H1 (cell line): Measurements from ENCODE around the gene CAMK2D. TPM values are rescaled to one million over a fixed set of nuclear protein-coding genes. Genes with fewer than 3 reads are reported as not detected.

Experiments used
- CTCF ChIA-PET: fragments of 300-600 bp; sonication (Branson Sonifier 250); formaldehyde crosslinking; loops from one replicate; lab custom pipeline; 2021; ENCODE audit not compliant: partially characterized antibody; lab: Charles Lee
- POLR2A ChIA-PET: fragments of 300-600 bp; sonication (Branson Sonifier 250); formaldehyde crosslinking; loops from one replicate; lab custom pipeline; 2021; ENCODE audit warnings: inconsistent platforms; ENCODE audit not compliant: partially characterized antibody; lab: Charles Lee
- DNase-seq, 2 experiments: peaks; one replicate each; pipeline versions ENCODE4 v3.0.0 to v3.0.0-alpha.2; 2010 to 2022; ENCODE audit warnings: low spot score in 2 of 2, low read depth in 1 of 2, mixed read lengths in 1 of 2
- FAIRE-seq: peaks from 2 replicates; lab custom pipeline; 2011; peaks lifted over from hg19 to GRCh38; lab: Jason Lieb, UNC
- H2AFZ ChIP-seq: 2 replicates; pipeline ENCODE4 v1.8.1; 2012; ENCODE audit warnings: low read length, inconsistent platforms
- H2AK5ac ChIP-seq: 2 replicates; pipeline ENCODE4 v1.6.1; 2013; ENCODE audit warnings: low read depth, low read length
- H2BK120ac ChIP-seq: replicated peaks from 2 replicates; pipeline ENCODE3; 2013; ENCODE audit warnings: low read depth, low read length, inconsistent platforms
- H2BK12ac ChIP-seq: 2 replicates; pipeline ENCODE4 v1.6.1; 2013; ENCODE audit warnings: low read depth, low read length
- H2BK15ac ChIP-seq: 2 replicates; pipeline ENCODE4 v1.6.1; 2013; ENCODE audit warnings: low read length
- H2BK20ac ChIP-seq: 2 replicates; pipeline ENCODE4 v1.6.1; 2013; ENCODE audit warnings: low read length
- H2BK5ac ChIP-seq: 2 replicates; pipeline ENCODE4 v1.6.1; 2013; ENCODE audit warnings: low read depth, low read length
- H3K14ac ChIP-seq: 2 replicates; pipeline ENCODE4 v1.6.1; 2013; ENCODE audit warnings: inconsistent platforms; ENCODE audit not compliant: insufficient read length
- H3K18ac ChIP-seq: 2 replicates; pipeline ENCODE4 v1.6.1; 2013; ENCODE audit warnings: low read length; ENCODE audit errors: extremely low read depth
- H3K23ac ChIP-seq: 2 replicates; pipeline ENCODE4 v1.6.1; 2013; ENCODE audit warnings: inconsistent platforms; ENCODE audit not compliant: insufficient read length
- H3K23me2 ChIP-seq: 2 replicates; pipeline ENCODE4 v1.6.1; 2013; ENCODE audit warnings: low read depth, low read length
- H3K27ac ChIP-seq: 2 replicates; pipeline ENCODE4 v1.6.1; 2011; ENCODE audit warnings: low read depth, low read length, inconsistent platforms
- H3K27me3 ChIP-seq, 4 experiments: replicated peaks in 1 of 4; 1 replicate in 1 of 4; 2 replicates in 3 of 4; pipeline versions ENCODE4 v1.6.1 to v1.8.1; 2011 to 2013; ENCODE audit warnings: low read length in 3 of 4, mild to moderate bottlenecking in 3 of 4, inconsistent platforms in 2 of 4, mixed read lengths in 2 of 4, moderate library complexity in 1 of 4; ENCODE audit not compliant: control insufficient read depth in 3 of 4, insufficient read depth in 3 of 4; ENCODE audit errors: extremely low read depth in 1 of 4
- H3K36me3 ChIP-seq, 4 experiments: 2 replicates each; pipeline versions ENCODE4 v1.6.1 to v1.8.1; 2011 to 2013; ENCODE audit warnings: mild to moderate bottlenecking in 4 of 4, low read length in 3 of 4, moderate library complexity in 2 of 4, control low read depth in 1 of 4, inconsistent platforms in 1 of 4; ENCODE audit not compliant: insufficient read depth in 4 of 4, control insufficient read depth in 2 of 4
- H3K4ac ChIP-seq: replicated peaks from 2 replicates; pipeline ENCODE3; 2013; ENCODE audit warnings: low read length, low read depth, mixed read lengths, inconsistent platforms; ENCODE audit not compliant: insufficient read length
- H3K4me1 ChIP-seq, 4 experiments: replicated peaks in 1 of 4; 1 replicate in 1 of 4; 2 replicates in 3 of 4; pipeline versions ENCODE4 v1.6.1 to v1.8.1; 2011 to 2013; ENCODE audit warnings: low read length in 3 of 4, inconsistent platforms in 2 of 4, mixed read lengths in 1 of 4; ENCODE audit not compliant: insufficient read depth in 4 of 4, control insufficient read depth in 3 of 4
- H3K4me2 ChIP-seq, 2 experiments: 2 replicates each; pipeline versions ENCODE4 v1.6.1 to v1.8.1; 2011 to 2013; ENCODE audit warnings: low read depth in 2 of 2, low read length in 2 of 2, control low read depth in 1 of 2, inconsistent platforms in 1 of 2, mild to moderate bottlenecking in 1 of 2; ENCODE audit not compliant: insufficient read depth in 1 of 2
- H3K4me3 ChIP-seq, 4 experiments: fragments of 200-600, 300-600 bp in 1 of 4; sonication (generic), shearing (Covaris generic), sonication (Bioruptor Twin) in 1 of 4; 2 replicates each; pipeline versions ENCODE4 v1.5.1 to v1.8.1; 2011 to 2016; ENCODE audit warnings: low read length in 4 of 4, low read depth in 3 of 4, control low read depth in 2 of 4, inconsistent platforms in 2 of 4, mild to moderate bottlenecking in 2 of 4, mixed read lengths in 1 of 4, moderate library complexity in 1 of 4; ENCODE audit not compliant: insufficient read depth in 2 of 4; ENCODE audit errors: extremely low read depth in 1 of 4
- H3K56ac ChIP-seq: replicated peaks from 2 replicates; pipeline ENCODE3; 2013; ENCODE audit warnings: low read depth, mild to moderate bottlenecking, mixed read lengths, low read length, inconsistent platforms; ENCODE audit not compliant: insufficient read length
- H3K79me1 ChIP-seq: 2 replicates; pipeline ENCODE4 v1.6.1; 2013; ENCODE audit warnings: low read depth, low read length, control low read depth
- H3K79me2 ChIP-seq, 2 experiments: 2 replicates each; pipeline versions ENCODE4 v1.6.1 to v1.8.1; 2012 to 2013; ENCODE audit warnings: low read length in 2 of 2, mild to moderate bottlenecking in 2 of 2, inconsistent platforms in 1 of 2; ENCODE audit not compliant: insufficient read depth in 2 of 2, control insufficient read depth in 1 of 2
- H3K9ac ChIP-seq, 4 experiments: replicated peaks in 1 of 4; 1 replicate in 1 of 4; 2 replicates in 3 of 4; pipeline versions ENCODE4 v1.6.1 to v1.8.1; 2011 to 2013; ENCODE audit warnings: low read depth in 3 of 4, low read length in 3 of 4, control low read depth in 2 of 4, mild to moderate bottlenecking in 2 of 4, moderate library complexity in 2 of 4, inconsistent platforms in 1 of 4; ENCODE audit errors: extremely low read depth in 1 of 4
- H3K9me3 ChIP-seq, 2 experiments: 2 replicates each; pipeline versions ENCODE4 v1.6.1 to v1.8.1; 2012 to 2013; ENCODE audit warnings: mild to moderate bottlenecking in 2 of 2, moderate library complexity in 2 of 2, control low read depth in 1 of 2, inconsistent platforms in 1 of 2, low read depth in 1 of 2, low read length in 1 of 2, mixed read lengths in 1 of 2; ENCODE audit not compliant: insufficient read depth in 2 of 2
- H4K20me1 ChIP-seq, 2 experiments: replicated peaks in 1 of 2; 2 replicates each; pipeline versions ENCODE3 to v1.8.1; 2011 to 2013; ENCODE audit warnings: inconsistent platforms in 2 of 2, low read length in 2 of 2, mild to moderate bottlenecking in 1 of 2; ENCODE audit not compliant: insufficient read depth in 2 of 2, control insufficient read depth in 1 of 2
- H4K5ac ChIP-seq: 2 replicates; pipeline ENCODE4 v1.6.1; 2013; ENCODE audit warnings: low read length, low read depth, mixed read lengths, inconsistent platforms; ENCODE audit not compliant: insufficient read length
- H4K8ac ChIP-seq: 2 replicates; pipeline ENCODE4 v1.8.0; 2013; ENCODE audit warnings: mild to moderate bottlenecking, moderate library complexity, low read length, inconsistent platforms; ENCODE audit not compliant: insufficient read depth; ENCODE audit errors: extremely low read depth
- H4K91ac ChIP-seq: replicated peaks from 2 replicates; pipeline ENCODE3; 2013; ENCODE audit warnings: low read length, mixed read lengths, inconsistent platforms; ENCODE audit not compliant: insufficient read length
- CBX5 ChIP-seq: fragments of 300-800, 300-1000 bp; sonication (generic); IDR thresholded peaks from 2 replicates; pipeline ENCODE4 v1.7.1; 2016; ENCODE audit warnings: antibody characterized with exemption, low read length, low read depth
- CTBP2 ChIP-seq: IDR thresholded peaks from 2 replicates; pipeline ENCODE4 v1.7.0; 2011; ENCODE audit warnings: borderline replicate concordance, mild to moderate bottlenecking, moderate library complexity, mixed read lengths, low read length; ENCODE audit not compliant: insufficient read depth, insufficient read length
- EGR1 ChIP-seq: IDR thresholded peaks from 2 replicates; pipeline ENCODE4 v1.6.1; 2011; ENCODE audit warnings: low read depth, low read length, borderline replicate concordance
- EZH2 ChIP-seq: fragments of 200-600 bp; sonication (generic); IDR thresholded peaks from 2 replicates; pipeline ENCODE4 v1.7.1; 2012; ENCODE audit warnings: low read depth, mild to moderate bottlenecking, moderate library complexity, low read length, inconsistent platforms; ENCODE audit not compliant: severe bottlenecking
- HDAC2 ChIP-seq, 2 experiments: fragments of 300-600 bp in 1 of 2; sonication (generic) in 1 of 2; IDR thresholded peaks; 2 replicates each; pipeline ENCODE4 v1.6.1; 2011 to 2012; ENCODE audit warnings: low read depth in 2 of 2, low read length in 2 of 2, mild to moderate bottlenecking in 2 of 2, moderate library complexity in 2 of 2, borderline replicate concordance in 1 of 2, inconsistent platforms in 1 of 2
- KDM1A ChIP-seq: fragments of 200-600, 300-600 bp; sonication (generic); IDR thresholded peaks from 2 replicates; pipeline ENCODE4 v1.7.1; 2016; ENCODE audit warnings: mild to moderate bottlenecking, low read length, borderline replicate concordance
- POLR2A ChIP-seq, 2 experiments: IDR thresholded peaks; 1 replicate in 1 of 2; 2 replicates in 1 of 2; pipeline ENCODE4 v1.6.1; 2011; ENCODE audit warnings: low read depth in 2 of 2, low read length in 2 of 2, mild to moderate bottlenecking in 2 of 2; ENCODE audit errors: control extremely low read depth in 1 of 2
- POLR2AphosphoS5 ChIP-seq: IDR thresholded peaks from 2 replicates; pipeline ENCODE4 v1.6.1; 2011; ENCODE audit warnings: low read depth, low read length
- POU5F1 ChIP-seq: IDR thresholded peaks from 2 replicates; pipeline ENCODE4 v1.6.1; 2011; ENCODE audit warnings: low read depth, mild to moderate bottlenecking, low read length, moderate library complexity
- RBBP5 ChIP-seq: IDR thresholded peaks from 2 replicates; pipeline ENCODE4 v1.7.1; 2012; ENCODE audit warnings: low read depth, mild to moderate bottlenecking, inconsistent platforms, low read length, moderate library complexity, borderline replicate concordance
- SP4 ChIP-seq: IDR thresholded peaks from 2 replicates; pipeline ENCODE4 v1.6.1; 2012; ENCODE audit warnings: low read length, inconsistent platforms
- SRF ChIP-seq: IDR thresholded peaks from 2 replicates; pipeline ENCODE4 v1.6.1; 2011; ENCODE audit warnings: mild to moderate bottlenecking, low read depth, low read length, moderate library complexity
- SUZ12 ChIP-seq: fragments of 200-600 bp; sonication (generic); IDR thresholded peaks from 2 replicates; pipeline ENCODE4 v1.6.1; 2012; ENCODE audit warnings: mild to moderate bottlenecking, inconsistent platforms, low read length, moderate library complexity, mixed read lengths
- TCF12 ChIP-seq: IDR thresholded peaks from 2 replicates; pipeline ENCODE4 v1.6.1; 2011; ENCODE audit warnings: low read depth, mild to moderate bottlenecking, low read length
- WGBS, 2 experiments: shearing (Covaris generic) in 1 of 2; methylation state at CpG; one replicate each; pipeline versions ENCODE4 v1.1.6 to v1.1.7; 2013 to 2015; ENCODE audit warnings: low lambda C conversion rate in 2 of 2, mixed read lengths in 2 of 2, inconsistent platforms in 1 of 2, low coverage in 1 of 2, missing lambda C conversion rate in 1 of 2; ENCODE audit not compliant: insufficient replicate concordance in 2 of 2, insufficient coverage in 1 of 2, insufficient read length in 1 of 2; ENCODE audit errors: extremely low coverage in 1 of 2, missing lambda C conversion rate in 1 of 2; 5-methylcytosine and 5-hydroxymethylcytosine counted together
- polyA plus RNA-seq, 7 experiments: library from polyadenylated mRNA; depleted of rRNA in 3 of 7; stranded (reverse) in 5 of 7; unstranded in 2 of 7; fragments of >200 nt in 5 of 7; fragments of 200-250 nt in 2 of 7; gene quantifications; 1 replicate in 5 of 7; 2 replicates in 1 of 7; 4 replicates in 1 of 7; pipeline versions ENCODE4 v1.2.1 to v1.2.3, GENCODE V29; 2011 to 2013; ENCODE audit warnings: missing spikeins in 2 of 7, mixed read lengths in 2 of 7
- total RNA-seq: library from RNA; stranded (reverse); fragmentation: NEBNext Ultra II Directional; extraction: Animal tissue kit (Norgen Biotek cat#: 25700); gene quantifications from 2 replicates; pipeline ENCODE4 v1.2.1, GENCODE V29; 2021

CAMK2D gene
- total and polyA plus RNA-seq, 2 of the 8 experiments (the other 6 are each of a cell fraction or from before 2014, with no cell fraction given), result 3.2 to 7.0 TPM

DNA sequence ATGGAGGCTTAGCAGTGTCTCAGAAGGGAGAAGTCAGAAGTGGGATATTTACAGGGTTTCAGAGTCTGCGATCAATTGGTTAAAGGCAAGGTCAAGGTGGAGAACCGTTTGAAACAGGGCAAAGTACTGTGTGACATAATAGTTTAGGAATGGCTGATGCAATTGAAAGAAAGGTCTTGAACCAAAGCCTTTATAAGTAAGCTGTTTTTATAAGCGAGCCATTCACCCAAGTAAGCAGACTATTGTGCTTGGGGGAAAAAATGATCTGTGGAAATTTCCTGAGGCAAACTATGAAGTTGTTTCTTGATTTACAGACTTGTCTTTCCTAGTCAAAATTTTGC is 327.3 kb downstream of the CAMK2D start:
- no peak for FAIRE-seq
- no peak overlapping the region for H3K9ac ChIP-seq
- H2BK15ac ChIP-seq, result no peak overlapping the region
- no peak overlapping the region for H3K27ac ChIP-seq
- no peaks in the 10 kb centered on the region for H3K79me1 ChIP-seq
- no peak overlapping the region for H3K56ac ChIP-seq
- no peak for TF ChIP-seq SUZ12
- no peak for TF ChIP-seq SRF
- no peak for TF ChIP-seq TCF12
- no peak for TF ChIP-seq CTBP2
- no peak for TF ChIP-seq POLR2A (IDR thresholded peaks at IDR 0.05; ENCODE audit: control extremely low read depth in 1 of 2, low read depth in 2 of 2, low read length in 2 of 2)
- no peak for TF ChIP-seq EGR1
- no peak for TF ChIP-seq POLR2AphosphoS5
- no peak for TF ChIP-seq EZH2
- TF ChIP-seq KDM1A, result no peak
- no peak for TF ChIP-seq CBX5
- TF ChIP-seq HDAC2 (IDR thresholded peaks at IDR 0.05; ENCODE audit: borderline replicate concordance in 1 of 2, low read depth in 2 of 2, low read length in 2 of 2), result no peak
- TF ChIP-seq RBBP5, result no peak
- TF ChIP-seq POU5F1, result no peak
- TF ChIP-seq SP4, result no peak
- H2BK5ac ChIP-seq, result no peak overlapping the region
- H3K14ac ChIP-seq, result no peak overlapping the region
- peaks cover 0 to 7% of the 10 kb centered on the region in 2 experiments; a peak in 1 of 4 replicates for H3K9me3 ChIP-seq
- H3K23me2 ChIP-seq, result no peaks in the 10 kb centered on the region; the same call in 1 of the 2 replicates
- H3K36me3 ChIP-seq, result no peaks in the 10 kb centered on the region
- H3K4me2 ChIP-seq, result no peak overlapping the region
- no peak for DNase-seq
- no peak overlapping the region for H2AK5ac ChIP-seq
- no peak overlapping the region for H2AFZ ChIP-seq
- H3K79me2 ChIP-seq, result no peaks in the 10 kb centered on the region
- 89% methylated on average over 3 of the region's 3 CpGs; no CpG with 5 or more reads in 1 of the 2 experiments for WGBS, 2 experiments
- H2BK20ac ChIP-seq, result no peak overlapping the region
- no peak overlapping the region for H3K23ac ChIP-seq
- no peak overlapping the region for H3K18ac ChIP-seq
- H3K27me3 ChIP-seq, result no peaks in the 10 kb centered on the region
- H4K91ac ChIP-seq, result no peak overlapping the region
- no peak overlapping the region for H3K4ac ChIP-seq
- H3K4me1 ChIP-seq, result peaks cover 0 to 3% (median 0%) of the 10 kb centered on the region in 4 experiments; a peak in 1 of 7 replicates
- no peak overlapping the region for H2BK120ac ChIP-seq
- ChIA-PET CTCF (interaction anchor here (0.6 to 1.1 kb wide), 3 partner anchors 39 to 113 kb away, joined by 3 to 5 read pairs (median 3); no protein-coding TSS in a partner anchor), POLR2A (no interaction called here)
- no peak overlapping the region for H4K8ac ChIP-seq
- H2BK12ac ChIP-seq, result no peak overlapping the region
- no peak overlapping the region for H4K5ac ChIP-seq
- H4K20me1 ChIP-seq, result no peaks in the 10 kb centered on the region
- no peak overlapping the region for H3K4me3 ChIP-seq
